HFFc6 (cell line): ENCODE data around the gene CMIP. TPM values are rescaled to one million over a fixed set of nuclear protein-coding genes. Genes with fewer than 3 reads are reported as not detected.
A peak's percentile ranks its signal among the peaks of the same experiment; 100 is the strongest.

Experiments used
- DNase-seq: peaks from one replicate; pipeline ENCODE4 v3.0.0-alpha.2; 2018
- H3K27ac Mint-ChIP-seq: 2 replicates; pipeline ENCODE4 v1.8.0; 2020; ENCODE audit warnings: mild to moderate bottlenecking, mixed read lengths
- H3K27me3 Mint-ChIP-seq: 2 replicates; pipeline ENCODE4 v1.8.0; 2021; ENCODE audit warnings: mild to moderate bottlenecking, moderate library complexity, mixed read lengths; ENCODE audit not compliant: insufficient read depth
- H3K36me3 Mint-ChIP-seq: 2 replicates; pipeline ENCODE4 v1.8.0; 2021; ENCODE audit warnings: low read depth, mixed read lengths
- H3K4me1 Mint-ChIP-seq: 2 replicates; pipeline ENCODE4 v1.8.0; 2020; ENCODE audit warnings: low read depth, mixed read lengths
- H3K4me3 Mint-ChIP-seq: 2 replicates; pipeline ENCODE4 v1.8.0; 2020; ENCODE audit warnings: mild to moderate bottlenecking, moderate library complexity, mixed read lengths
- H3K9me3 Mint-ChIP-seq: 2 replicates; pipeline ENCODE4 v1.8.0; 2020; ENCODE audit warnings: mild to moderate bottlenecking, mixed read lengths
- CTCF ChIP-seq: fragments of 200-600 bp; sonication (generic); IDR thresholded peaks from 2 replicates; pipeline ENCODE4 v1.5.0; 2021; ENCODE audit warnings: antibody characterized with exemption, mild to moderate bottlenecking
- total RNA-seq, 6 experiments: library from RNA; stranded (reverse); fragmentation: NEBNext Ultra II Directional; extraction: Animal tissue kit (Norgen Biotek cat#: 25700); gene quantifications; 2 replicates in 1 of 6; 3 replicates in 5 of 6; pipeline ENCODE4 v1.2.3, GENCODE V29; 2021

Gene CMIP
- total RNA-seq, 6 experiments from 2014 or later: 35.9 to 48.0 (median 43.5) TPM

GRCh38 chr16:81599034-81599744 lies 154.6 kb downstream of the CMIP start:
- no peak for DNase-seq
- no peaks in the 10 kb centered on the region; the same call in 1 of the 2 replicates for H3K27me3 Mint-ChIP-seq
- H3K36me3 Mint-ChIP-seq: peaks cover 11% of the 10 kb centered on the region
- no peak overlapping the region for H3K27ac Mint-ChIP-seq
- no peak for TF ChIP-seq CTCF
- H3K9me3 Mint-ChIP-seq: no peaks in the 10 kb centered on the region
- no peak overlapping the region; the same call in none of the 2 replicates for H3K4me3 Mint-ChIP-seq
- peaks cover 53% of the 10 kb centered on the region for H3K4me1 Mint-ChIP-seq

GRCh38 chr16:81600275-81600674 lies 155.7 kb downstream of the CMIP start:
- no peak for TF ChIP-seq CTCF
- Mint-ChIP-seq H3K4me3 (peak overlapping the region; percentile 56), H3K36me3 (peaks cover 7% of the 10 kb centered on the region; the same call in 1 of the 2 replicates), H3K9me3 (no peaks in the 10 kb centered on the region), H3K4me1 (peaks cover 62% of the 10 kb centered on the region), H3K27ac (peak overlapping the region; percentile 80), H3K27me3 (no peaks in the 10 kb centered on the region; the same call in 1 of the 2 replicates)
- peak; percentile 69 for DNase-seq

GRCh38 chr16:81601008-81601428 lies 156.4 kb downstream of the CMIP start:
- Mint-ChIP-seq H3K9me3 (no peaks in the 10 kb centered on the region), H3K27ac (peak overlapping the region; percentile 80), H3K36me3 (peaks cover 7% of the 10 kb centered on the region; the same call in 1 of the 2 replicates), H3K27me3 (no peaks in the 10 kb centered on the region; the same call in 1 of the 2 replicates), H3K4me3 (no peak overlapping the region; the same call in 1 of the 2 replicates), H3K4me1 (peaks cover 62% of the 10 kb centered on the region)
- DNase-seq: peak; percentile 74
- no peak for TF ChIP-seq CTCF

GRCh38 chr16:81601601-81602255 lies 157.1 kb downstream of the CMIP start:
- peaks cover 10% of the 10 kb centered on the region for H3K36me3 Mint-ChIP-seq

More at GRCh38 chr16:81601601-81602255, 157.1 kb downstream of the CMIP start:
- Mint-ChIP-seq H3K9me3 (no peaks in the 10 kb centered on the region), H3K4me3 (no peak overlapping the region), H3K4me1 (peaks cover 66% of the 10 kb centered on the region), H3K27me3 (no peaks in the 10 kb centered on the region; the same call in 1 of the 2 replicates), H3K27ac (peak overlapping the region; percentile 80)
- TF ChIP-seq CTCF: no peak
- no peak for DNase-seq
